K562 (cell line): ENCODE results near the gene ZNF548. TPM values are rescaled to one million over a fixed set of nuclear protein-coding genes. Genes with fewer than 3 reads are reported as not detected.

Source experiments
- BCOR ChIP-seq: fragments of 450-650 bp; IDR thresholded peaks from 2 replicates; pipeline ENCODE4 v1.6.1; 2016
- CBX1 ChIP-seq: sonication (generic); IDR thresholded peaks from 2 replicates; pipeline ENCODE4 v1.6.1; 2016; ENCODE audit warnings: antibody characterized with exemption, low read depth, mild to moderate bottlenecking
- CEBPG ChIP-seq, 3 experiments: fragments of 200-800 bp in 1 of 3; sonication (Bioruptor generic) in 1 of 3; sonication (generic) in 1 of 3; formaldehyde crosslinking in 1 of 3; IDR thresholded peaks in 2 of 3; conservative IDR thresholded peaks in 1 of 3; 2 replicates each; pipeline versions ENCODE4 v1.6.1 to v1.8.0; 2016 to 2022; ENCODE audit warnings: missing compliant biosample characterization in 2 of 3, missing genetic modification characterization in 2 of 3, mild to moderate bottlenecking in 1 of 3, missing genetic modification reagents in 1 of 3
- CEBPZ ChIP-seq: fragments of 150-350 bp; IDR thresholded peaks from 2 replicates; pipeline ENCODE4 v1.6.1; 2014; ENCODE audit warnings: low read depth, mild to moderate bottlenecking, low read length, borderline replicate concordance
- DNMT1 ChIP-seq: fragments of 450-650 bp; IDR thresholded peaks from 2 replicates; pipeline ENCODE4 v1.6.1; 2016; ENCODE audit warnings: antibody characterized with exemption, mild to moderate bottlenecking
- EP300 ChIP-seq: IDR thresholded peaks from 2 replicates; pipeline ENCODE4 v1.6.1; 2012; ENCODE audit warnings: low read length, improper control_type of control experiment
- HMGN3 ChIP-seq: IDR thresholded peaks from 2 replicates; pipeline ENCODE4 v1.6.1; 2011; ENCODE audit warnings: borderline replicate concordance, low read depth, mild to moderate bottlenecking, mixed read lengths, low read length; ENCODE audit not compliant: insufficient read length; ENCODE audit errors: extremely low read depth
- MLX ChIP-seq, 2 experiments: fragments of 450-650 bp in 1 of 2; sonication (generic) in 1 of 2; formaldehyde crosslinking; conservative IDR thresholded peaks; 2 replicates each; pipeline versions ENCODE4 v1.4.0 to v1.8.1; 2020 to 2022; ENCODE audit warnings: mild to moderate bottlenecking in 1 of 2, missing genetic modification reagents in 1 of 2
- NFXL1 ChIP-seq: fragments of 450-650 bp; formaldehyde crosslinking; IDR thresholded peaks from 2 replicates; pipeline ENCODE4 v1.4.0; 2021; ENCODE audit warnings: mild to moderate bottlenecking
- PCBP1 ChIP-seq: fragments of 200-400 bp; formaldehyde crosslinking; IDR thresholded peaks from 2 replicates; pipeline ENCODE4 v1.6.1; 2018; ENCODE audit warnings: mild to moderate bottlenecking, low read depth, low read length; ENCODE audit not compliant: poor library complexity, severe bottlenecking
- TCF3 ChIP-seq: sonication (generic); formaldehyde crosslinking; IDR thresholded peaks from 2 replicates; pipeline ENCODE4 v1.4.0; 2020; ENCODE audit warnings: mild to moderate bottlenecking, missing genetic modification reagents
- TOE1 ChIP-seq, 2 experiments: fragments of 450-650 bp in 1 of 2; sonication (generic) in 1 of 2; formaldehyde crosslinking in 1 of 2; IDR thresholded peaks; 2 replicates each; pipeline versions ENCODE4 v1.7.1 to v1.8.0; 2016 to 2022; ENCODE audit warnings: borderline replicate concordance in 2 of 2, mild to moderate bottlenecking in 2 of 2, antibody characterized with exemption in 1 of 2, inconsistent platforms in 1 of 2, low read depth in 1 of 2, missing genetic modification reagents in 1 of 2, moderate library complexity in 1 of 2
- ZNF174 ChIP-seq: fragments of 250-450 bp; sonication (Bioruptor Pico); IDR thresholded peaks from 2 replicates; pipeline ENCODE4 v1.4.0; 2020; ENCODE audit warnings: mild to moderate bottlenecking
- ZNF232 ChIP-seq: sonication (generic); formaldehyde crosslinking; IDR thresholded peaks from 2 replicates; pipeline ENCODE4 v1.8.0; 2022; ENCODE audit warnings: mild to moderate bottlenecking, missing genetic modification reagents
- ZNF436 ChIP-seq: fragments of 250-450, 450-650 bp; sonication (Bioruptor Pico); formaldehyde crosslinking; IDR thresholded peaks from 2 replicates; pipeline ENCODE4 v1.7.0; 2020; ENCODE audit warnings: mild to moderate bottlenecking
- ZSCAN29 ChIP-seq: fragments of 450-650 bp; IDR thresholded peaks from 2 replicates; pipeline ENCODE4 v1.6.1; 2017
- polyA plus RNA-seq, 8 experiments: library from polyadenylated mRNA; depleted of rRNA in 4 of 8; stranded (reverse) in 5 of 8; unstranded in 3 of 8; fragments of >200 nt; fragmentation: Nextera tagmentation in 2 of 8; fragmentation: Illumina TruSeq in 1 of 8; extraction: Ambion mirVana in 2 of 8; extraction: Trizol in 1 of 8; gene quantifications; 2 replicates each; pipeline versions ENCODE4 v1.2.1 to v1.2.3, GENCODE V29; 2011 to 2014; ENCODE audit warnings: inconsistent platforms in 1 of 8, missing spikeins in 1 of 8
- total RNA-seq, 7 experiments: library from RNA; depleted of rRNA in 6 of 7; stranded (reverse); fragments of >200 nt in 6 of 7; fragmentation: Illumina TruSeq in 2 of 7; extraction: Trizol in 2 of 7; gene quantifications; 2 replicates each; pipeline versions ENCODE4 v1.2.1 to v1.2.3, GENCODE V29; 2011 to 2021; ENCODE audit warnings: low replicate concordance in 1 of 7
- TF ChIP-seq, protein P1 (sequence below): fragments of 250-450 bp; sonication (Bioruptor Pico); IDR thresholded peaks from 2 replicates; pipeline ENCODE4 v1.4.0; 2020; ENCODE audit warnings: borderline replicate concordance
- TF ChIP-seq, protein P2 (sequence below): fragments of 450-650 bp; IDR thresholded peaks from 2 replicates; pipeline ENCODE4 v1.6.1; 2016; ENCODE audit warnings: missing biosample characterization, missing genetic modification characterization
- TF ChIP-seq, protein P3 (sequence below): sonication (generic); formaldehyde crosslinking; IDR thresholded peaks from 2 replicates; pipeline ENCODE4 v1.8.0; 2022; ENCODE audit warnings: mild to moderate bottlenecking, missing genetic modification reagents

ZNF548 gene
- total and polyA plus RNA-seq, 9 of the 15 experiments (the other 6 are each of a cell fraction or from before 2014, with no cell fraction given), result 1.5 to 8.7 (median 4.5) TPM

- TF ChIP-seq MLX (CRISPR knock-in tag; conservative IDR thresholded peaks at IDR 0.05), result no peak
- no peak for TF ChIP-seq DNMT1
- no peak for TF ChIP-seq TOE1 (IDR thresholded peaks at IDR 0.05; ENCODE audit: borderline replicate concordance)
- TF ChIP-seq TOE1 (CRISPR knock-in tag; IDR thresholded peaks at IDR 0.05; ENCODE audit: borderline replicate concordance, low read depth), result no peak
- TF ChIP-seq CEBPG (CRISPR knock-in tag; IDR thresholded peaks at IDR 0.05), result peak; percentile 91
- peak in 1 of 2 experiments; percentile 37; a peak in 2 of 4 replicates for TF ChIP-seq CEBPG (tag; conservative IDR thresholded peaks at IDR 0.05 in 1 of 2, IDR thresholded peaks at IDR 0.05 in 1 of 2)
- no peak for TF ChIP-seq CEBPZ
- TF ChIP-seq ZSCAN29, result no peak
- TF ChIP-seq TCF3 (CRISPR knock-in tag), result no peak
- TF ChIP-seq, protein P1, sequence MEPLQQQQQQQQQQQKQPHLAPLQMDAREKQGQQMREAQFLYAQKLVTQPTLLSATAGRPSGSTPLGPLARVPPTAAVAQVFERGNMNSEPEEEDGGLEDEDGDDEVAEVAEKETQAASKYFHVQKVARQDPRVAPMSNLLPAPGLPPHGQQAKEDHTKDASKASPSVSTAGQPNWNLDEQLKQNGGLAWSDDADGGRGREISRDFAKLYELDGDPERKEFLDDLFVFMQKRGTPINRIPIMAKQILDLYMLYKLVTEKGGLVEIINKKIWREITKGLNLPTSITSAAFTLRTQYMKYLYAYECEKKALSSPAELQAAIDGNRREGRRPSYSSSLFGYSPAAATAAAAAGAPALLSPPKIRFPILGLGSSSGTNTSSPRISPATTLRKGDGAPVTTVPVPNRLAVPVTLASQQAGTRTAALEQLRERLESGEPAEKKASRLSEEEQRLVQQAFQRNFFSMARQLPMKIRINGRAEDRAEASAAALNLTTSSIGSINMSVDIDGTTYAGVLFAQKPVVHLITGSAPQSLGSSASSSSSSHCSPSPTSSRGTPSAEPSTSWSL (CRISPR knock-in tag), result no peak
- TF ChIP-seq PCBP1, result no peak
- TF ChIP-seq CBX1, result no peak; the same call in 1 of the 2 replicates
- TF ChIP-seq, protein P2, sequence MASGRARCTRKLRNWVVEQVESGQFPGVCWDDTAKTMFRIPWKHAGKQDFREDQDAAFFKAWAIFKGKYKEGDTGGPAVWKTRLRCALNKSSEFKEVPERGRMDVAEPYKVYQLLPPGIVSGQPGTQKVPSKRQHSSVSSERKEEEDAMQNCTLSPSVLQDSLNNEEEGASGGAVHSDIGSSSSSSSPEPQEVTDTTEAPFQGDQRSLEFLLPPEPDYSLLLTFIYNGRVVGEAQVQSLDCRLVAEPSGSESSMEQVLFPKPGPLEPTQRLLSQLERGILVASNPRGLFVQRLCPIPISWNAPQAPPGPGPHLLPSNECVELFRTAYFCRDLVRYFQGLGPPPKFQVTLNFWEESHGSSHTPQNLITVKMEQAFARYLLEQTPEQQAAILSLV (tag), result no peak
- TF ChIP-seq EP300, result no peak
- TF ChIP-seq ZNF174 (CRISPR knock-in tag), result no peak
- no peak for TF ChIP-seq BCOR
- TF ChIP-seq HMGN3, result no peak
- TF ChIP-seq, protein P3, sequence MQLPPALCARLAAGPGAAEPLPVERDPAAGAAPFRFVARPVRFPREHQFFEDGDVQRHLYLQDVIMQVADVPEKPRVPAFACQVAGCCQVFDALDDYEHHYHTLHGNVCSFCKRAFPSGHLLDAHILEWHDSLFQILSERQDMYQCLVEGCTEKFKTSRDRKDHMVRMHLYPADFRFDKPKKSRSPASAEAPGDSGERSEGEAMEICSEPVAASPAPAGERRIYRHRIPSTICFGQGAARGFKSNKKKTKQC (CRISPR knock-in tag), result no peak
- TF ChIP-seq NFXL1 (CRISPR knock-in tag), result no peak
- TF ChIP-seq ZNF436 (CRISPR knock-in tag), result no peak
- TF ChIP-seq ZNF232 (CRISPR knock-in tag), result no peak
Measured at GRCh38 chr19:57362997-57363687, 26.5 kb upstream of the ZNF548 start, which contains the start of the genes TRAPPC2B and ZNF547 (continued).
